ACC112 (cell line): Measurements from ENCODE around the gene HAPLN2.

Experiments
- H2AFZ ChIP-seq: fragments of 200-600 bp; sonication (generic); one replicate; pipeline ENCODE4 v1.6.0; 2017; ENCODE audit warnings: antibody characterized with exemption, low read length; ENCODE audit not compliant: unreplicated experiment
- H3K27ac ChIP-seq: fragments of 200-600 bp; sonication (generic); 2 replicates; pipeline ENCODE4 v1.5.1; 2014; ENCODE audit warnings: low read depth, mild to moderate bottlenecking, antibody characterized with exemption, low read length, moderate library complexity
- H3K27me3 ChIP-seq: fragments of 200-600 bp; sonication (generic); 2 replicates; pipeline ENCODE4 v1.6.1; 2014; ENCODE audit warnings: mild to moderate bottlenecking, antibody characterized with exemption, low read length, moderate library complexity, mixed read lengths; ENCODE audit not compliant: insufficient read depth
- H3K36me3 ChIP-seq: fragments of 200-600 bp; sonication (generic); 2 replicates; pipeline ENCODE4 v1.6.1; 2016; ENCODE audit warnings: mild to moderate bottlenecking, antibody characterized with exemption, low read length, moderate library complexity, mixed read lengths; ENCODE audit not compliant: insufficient read depth
- H3K4me1 ChIP-seq: fragments of 200-600 bp; sonication (generic); one replicate; pipeline ENCODE4 v1.6.1; 2016; ENCODE audit warnings: low read length, mixed read lengths; ENCODE audit not compliant: insufficient read depth, unreplicated experiment, control insufficient read depth
- H3K4me3 ChIP-seq: fragments of 200-600 bp; sonication (generic); 2 replicates; pipeline ENCODE4 v1.5.1; 2014; ENCODE audit warnings: mild to moderate bottlenecking, low read depth, low read length
- H3K79me2 ChIP-seq: fragments of 200-600 bp; sonication (generic); one replicate; pipeline ENCODE4 v1.6.0; 2016; ENCODE audit warnings: low read length; ENCODE audit not compliant: control insufficient read depth, unreplicated experiment, insufficient read depth

The HAPLN2 gene

DNA sequence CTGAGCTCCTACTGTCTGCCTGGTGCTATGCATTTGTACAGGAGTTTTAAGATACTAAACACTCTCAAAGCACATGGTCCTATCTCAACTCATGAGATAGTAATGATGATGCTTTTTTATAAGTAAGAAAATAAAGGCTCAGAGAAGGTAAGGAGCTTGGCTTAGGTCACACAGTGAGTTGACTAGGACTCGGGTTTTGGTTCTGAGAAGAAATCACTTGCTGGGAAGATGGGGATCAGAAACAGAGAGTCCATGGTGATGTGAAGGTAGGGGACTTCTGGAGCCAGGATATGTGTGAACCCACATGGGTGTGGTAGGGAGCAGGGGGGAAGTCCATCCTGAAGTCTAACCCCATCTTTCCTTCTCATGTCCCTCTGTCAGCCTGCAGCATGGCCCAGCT lies 26.5 kb downstream of the HAPLN2 start:
- H3K36me3 ChIP-seq: no peaks in the 10 kb centered on the region
- no peak overlapping the region for H3K27ac ChIP-seq
- H3K27me3 ChIP-seq: peaks cover 97% of the 10 kb centered on the region
- H2AFZ ChIP-seq: no peak overlapping the region
- no peak overlapping the region for H3K4me3 ChIP-seq
- H3K79me2 ChIP-seq: no peaks in the 10 kb centered on the region
- no peaks in the 10 kb centered on the region for H3K4me1 ChIP-seq

DNA sequence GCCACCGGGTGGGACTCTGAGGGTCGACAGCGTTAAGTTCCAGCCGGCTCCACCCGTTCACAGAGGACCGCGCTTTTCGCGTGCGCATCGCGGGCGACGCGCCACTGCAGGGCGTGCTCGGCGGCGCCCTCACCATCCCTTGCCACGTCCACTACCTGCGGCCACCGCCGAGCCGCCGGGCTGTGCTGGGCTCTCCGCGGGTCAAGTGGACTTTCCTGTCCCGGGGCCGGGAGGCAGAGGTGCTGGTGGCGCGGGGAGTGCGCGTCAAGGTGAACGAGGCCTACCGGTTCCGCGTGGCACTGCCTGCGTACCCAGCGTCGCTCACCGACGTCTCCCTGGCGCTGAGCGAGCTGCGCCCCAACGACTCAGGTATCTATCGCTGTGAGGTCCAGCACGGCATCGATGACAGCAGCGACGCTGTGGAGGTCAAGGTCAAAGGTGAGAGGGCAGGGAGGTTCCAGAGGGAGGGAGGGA lies 27.6 kb downstream of the HAPLN2 start:
- H3K4me3 ChIP-seq: no peak overlapping the region
- no peaks in the 10 kb centered on the region for H3K36me3 ChIP-seq
- H3K27ac ChIP-seq: no peak overlapping the region
- peaks cover 96% of the 10 kb centered on the region for H3K27me3 ChIP-seq
- no peak overlapping the region for H2AFZ ChIP-seq
- no peaks in the 10 kb centered on the region for H3K79me2 ChIP-seq
- H3K4me1 ChIP-seq: no peaks in the 10 kb centered on the region

DNA sequence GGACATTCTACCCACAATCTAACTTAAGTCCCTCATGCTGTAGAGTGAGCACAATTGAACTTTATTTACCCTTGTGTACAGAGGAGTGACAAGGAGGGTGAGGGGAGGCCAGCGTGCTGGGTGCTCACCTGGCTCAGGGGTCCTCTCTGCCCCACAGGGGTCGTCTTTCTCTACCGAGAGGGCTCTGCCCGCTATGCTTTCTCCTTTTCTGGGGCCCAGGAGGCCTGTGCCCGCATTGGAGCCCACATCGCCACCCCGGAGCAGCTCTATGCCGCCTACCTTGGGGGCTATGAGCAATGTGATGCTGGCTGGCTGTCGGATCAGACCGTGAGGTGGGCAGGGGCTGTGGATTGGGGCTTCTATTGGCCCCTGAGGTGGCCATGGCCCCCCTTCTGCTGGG lies 28.1 kb downstream of the HAPLN2 start:
- no peaks in the 10 kb centered on the region for H3K4me1 ChIP-seq
- H3K27me3 ChIP-seq: peaks cover 94% of the 10 kb centered on the region
- H3K4me3 ChIP-seq: no peak overlapping the region
- H3K79me2 ChIP-seq: no peaks in the 10 kb centered on the region
- H2AFZ ChIP-seq: no peak overlapping the region
- no peak overlapping the region for H3K27ac ChIP-seq
- no peaks in the 10 kb centered on the region for H3K36me3 ChIP-seq

DNA sequence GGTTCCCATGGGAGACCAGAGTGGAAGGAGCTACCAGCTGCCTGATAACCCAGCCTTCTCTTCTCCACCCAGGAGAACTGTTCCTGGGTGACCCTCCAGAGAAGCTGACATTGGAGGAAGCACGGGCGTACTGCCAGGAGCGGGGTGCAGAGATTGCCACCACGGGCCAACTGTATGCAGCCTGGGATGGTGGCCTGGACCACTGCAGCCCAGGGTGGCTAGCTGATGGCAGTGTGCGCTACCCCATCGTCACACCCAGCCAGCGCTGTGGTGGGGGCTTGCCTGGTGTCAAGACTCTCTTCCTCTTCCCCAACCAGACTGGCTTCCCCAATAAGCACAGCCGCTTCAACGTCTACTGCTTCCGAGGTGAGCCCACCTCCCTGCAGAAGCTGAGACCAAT lies 29.3 kb downstream of the HAPLN2 start:
- no peaks in the 10 kb centered on the region for H3K79me2 ChIP-seq
- no peak overlapping the region for H3K27ac ChIP-seq
- H3K4me1 ChIP-seq: no peaks in the 10 kb centered on the region
- no peak overlapping the region for H2AFZ ChIP-seq
- no peaks in the 10 kb centered on the region for H3K36me3 ChIP-seq
- no peak overlapping the region for H3K4me3 ChIP-seq
- H3K27me3 ChIP-seq: peaks cover 87% of the 10 kb centered on the region

DNA sequence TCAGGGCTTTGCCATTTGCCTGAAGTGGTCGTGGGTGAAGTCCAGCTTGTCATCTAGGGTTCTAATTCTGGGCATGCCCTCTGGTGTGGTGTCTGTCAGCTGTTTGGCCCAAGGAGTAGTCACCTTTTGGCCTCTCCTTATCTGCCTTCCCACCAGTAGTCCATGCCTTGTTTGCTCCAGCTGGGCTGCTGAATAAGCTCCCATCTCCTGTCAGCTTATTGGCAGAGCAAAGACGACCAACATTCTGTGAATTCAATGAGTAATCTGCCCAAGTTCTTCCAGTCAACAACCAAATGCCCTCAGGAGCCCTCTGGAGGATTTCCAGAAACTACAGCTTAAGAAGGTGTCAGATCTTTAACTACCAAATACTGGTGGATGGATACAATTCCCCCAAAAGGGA lies 29.7 kb downstream of the HAPLN2 start:
- no peaks in the 10 kb centered on the region for H3K4me1 ChIP-seq
- H3K79me2 ChIP-seq: no peaks in the 10 kb centered on the region
- H3K27ac ChIP-seq: no peak overlapping the region
- H3K36me3 ChIP-seq: no peaks in the 10 kb centered on the region
- no peak overlapping the region for H2AFZ ChIP-seq
- H3K4me3 ChIP-seq: no peak overlapping the region
- H3K27me3 ChIP-seq: peaks cover 87% of the 10 kb centered on the region

DNA sequence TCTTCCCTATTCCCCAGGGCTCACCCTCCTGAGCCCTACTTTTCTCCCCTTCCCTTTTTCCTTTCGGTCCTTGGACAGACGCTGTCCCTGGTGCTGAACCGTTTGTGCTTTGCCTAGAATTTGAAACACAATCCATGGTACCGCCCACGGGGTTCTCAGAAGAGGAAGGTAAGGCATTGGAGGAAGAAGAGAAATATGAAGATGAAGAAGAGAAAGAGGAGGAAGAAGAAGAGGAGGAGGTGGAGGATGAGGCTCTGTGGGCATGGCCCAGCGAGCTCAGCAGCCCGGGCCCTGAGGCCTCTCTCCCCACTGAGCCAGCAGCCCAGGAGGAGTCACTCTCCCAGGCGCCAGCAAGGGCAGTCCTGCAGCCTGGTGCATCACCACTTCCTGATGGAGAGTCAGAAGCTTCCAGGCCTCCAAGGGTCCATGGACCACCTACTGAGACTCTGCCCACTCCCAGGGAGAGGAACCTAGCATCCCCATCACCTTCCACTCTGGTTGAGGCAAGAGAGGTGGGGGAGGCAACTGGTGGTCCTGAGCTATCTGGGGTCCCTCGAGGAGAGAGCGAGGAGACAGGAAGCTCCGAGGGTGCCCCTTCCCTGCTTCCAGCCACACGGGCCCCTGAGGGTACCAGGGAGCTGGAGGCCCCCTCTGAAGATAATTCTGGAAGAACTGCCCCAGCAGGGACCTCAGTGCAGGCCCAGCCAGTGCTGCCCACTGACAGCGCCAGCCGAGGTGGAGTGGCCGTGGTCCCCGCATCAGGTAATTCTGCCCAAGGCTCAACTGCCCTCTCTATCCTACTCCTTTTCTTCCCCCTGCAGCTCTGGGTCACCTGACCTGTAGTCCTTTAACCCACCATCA lies 33.1 kb downstream of the HAPLN2 start:
- no peak overlapping the region for H3K4me3 ChIP-seq
- peaks cover 7% of the 10 kb centered on the region for H3K4me1 ChIP-seq
- no peak overlapping the region for H3K27ac ChIP-seq
- H2AFZ ChIP-seq: no peak overlapping the region
- H3K36me3 ChIP-seq: no peaks in the 10 kb centered on the region
- H3K79me2 ChIP-seq: no peaks in the 10 kb centered on the region
- peaks cover 87% of the 10 kb centered on the region for H3K27me3 ChIP-seq

DNA sequence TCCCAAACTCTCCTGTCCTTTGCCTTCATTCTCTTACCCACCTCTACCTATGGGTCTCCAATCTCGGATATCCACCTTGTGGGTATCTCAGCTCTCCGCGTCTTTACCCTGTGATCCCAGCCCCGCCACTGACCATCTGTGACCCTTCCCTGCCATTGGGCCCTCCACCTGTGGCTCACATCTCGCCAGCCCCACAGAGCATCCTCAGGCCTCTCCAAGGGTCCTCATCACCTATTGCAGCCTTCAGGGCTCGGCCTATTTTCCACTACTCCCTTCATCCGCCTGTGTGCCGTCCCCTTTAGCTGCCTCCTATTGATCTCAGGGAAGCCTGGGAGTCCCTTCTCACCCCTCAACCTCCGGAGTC lies 33.8 kb downstream of the HAPLN2 start:
- Histone ChIP-seq H3K4me1 (peaks cover 7% of the 10 kb centered on the region), H3K27me3 (peaks cover 81% of the 10 kb centered on the region), H3K36me3 (no peaks in the 10 kb centered on the region), H3K27ac (no peak overlapping the region), H2AFZ (no peak overlapping the region), H3K4me3 (no peak overlapping the region), H3K79me2 (no peaks in the 10 kb centered on the region)

DNA sequence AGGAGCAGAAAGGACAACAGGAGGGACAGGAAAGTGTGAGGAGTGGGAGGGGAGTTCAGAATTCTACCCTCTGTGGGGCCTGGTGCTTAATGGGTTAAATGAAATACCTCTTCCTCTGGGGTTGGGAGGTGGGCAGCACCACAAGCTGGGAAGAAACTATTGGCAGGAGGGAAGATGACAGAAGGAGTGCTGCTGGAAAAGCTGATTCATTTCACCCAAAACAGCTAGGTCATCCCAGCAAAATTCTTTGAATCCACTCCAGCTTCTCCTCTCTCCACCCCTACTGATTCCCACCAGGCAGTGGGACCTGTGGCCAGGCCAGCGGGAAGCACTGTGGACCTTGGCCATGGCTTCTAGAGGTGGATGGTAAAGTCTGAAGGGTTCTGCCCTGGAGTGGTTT lies 35.5 kb downstream of the HAPLN2 start:
- H3K27ac ChIP-seq: no peak overlapping the region
- H3K79me2 ChIP-seq: no peaks in the 10 kb centered on the region
- H3K4me1 ChIP-seq: peaks cover 12% of the 10 kb centered on the region
- H3K36me3 ChIP-seq: no peaks in the 10 kb centered on the region
- no peak overlapping the region for H3K4me3 ChIP-seq
- H3K27me3 ChIP-seq: peaks cover 64% of the 10 kb centered on the region
- no peak overlapping the region for H2AFZ ChIP-seq

DNA sequence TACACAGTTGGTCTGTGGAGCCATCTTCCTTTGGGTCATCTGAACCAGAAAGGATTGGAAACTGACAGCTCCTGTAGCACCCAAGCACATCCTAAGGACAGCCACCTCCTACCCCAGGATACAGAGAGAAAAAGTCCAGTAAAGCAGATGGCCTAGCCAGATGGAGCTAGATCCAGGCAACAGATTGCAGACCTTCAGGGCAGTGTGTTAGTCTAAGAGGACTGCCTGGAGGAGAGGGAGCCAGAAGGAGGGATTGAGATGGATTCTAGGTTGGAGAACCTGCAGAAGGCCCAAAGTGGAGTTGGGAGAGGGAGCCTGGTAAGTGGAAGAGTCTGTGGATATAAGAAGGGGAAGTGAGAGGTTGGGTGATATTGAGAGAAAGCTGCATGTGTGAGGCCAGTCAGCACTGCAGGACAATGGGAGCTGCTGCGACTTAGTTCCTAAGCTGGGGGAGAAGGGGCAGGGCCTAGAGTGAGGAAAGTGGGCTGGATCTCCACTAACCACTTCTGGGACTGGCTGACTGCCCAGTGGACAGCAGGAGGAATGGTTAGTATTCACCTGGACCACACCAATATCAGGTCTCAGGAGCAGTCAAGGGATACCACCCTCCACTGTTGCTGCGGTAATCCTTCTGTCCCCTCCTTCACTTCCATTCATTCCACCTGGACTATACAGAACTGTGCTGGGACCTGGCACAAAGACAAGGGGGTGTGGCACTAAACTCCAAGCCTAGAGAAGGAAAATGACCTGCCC lies 36.1 kb downstream of the HAPLN2 start:
- Histone ChIP-seq H3K27me3 (peaks cover 61% of the 10 kb centered on the region), H3K79me2 (no peaks in the 10 kb centered on the region)

DNA sequence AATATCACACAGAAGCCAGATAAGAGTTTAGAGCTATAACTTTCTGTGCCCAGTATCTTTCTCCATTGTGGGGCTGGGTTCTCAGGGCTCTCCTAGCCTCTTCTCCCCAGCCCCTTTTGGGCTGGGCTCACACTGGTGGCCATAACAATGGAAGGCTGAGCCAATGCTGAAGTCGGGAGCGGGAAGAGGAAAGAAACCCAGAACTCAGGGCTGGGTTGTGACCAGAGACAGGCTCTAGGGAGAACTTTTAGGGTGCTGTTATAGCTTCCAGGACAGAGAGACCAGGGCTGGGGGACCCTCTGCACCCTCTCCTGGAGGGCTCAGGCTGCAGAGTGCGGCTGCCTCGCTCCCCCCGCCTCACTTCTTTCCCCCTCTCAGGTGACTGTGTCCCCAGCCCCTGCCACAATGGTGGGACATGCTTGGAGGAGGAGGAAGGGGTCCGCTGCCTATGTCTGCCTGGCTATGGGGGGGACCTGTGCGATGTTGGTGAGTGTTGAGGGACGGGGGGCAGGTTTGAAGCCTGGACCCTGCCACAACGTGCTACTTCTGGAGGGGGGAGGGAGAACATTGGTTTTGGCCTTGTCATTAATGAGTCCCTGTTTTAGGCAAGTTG lies 36.8 kb downstream of the HAPLN2 start:
- Histone ChIP-seq H3K79me2 (no peaks in the 10 kb centered on the region), H2AFZ (no peak overlapping the region), H3K4me1 (peaks cover 22% of the 10 kb centered on the region), H3K27ac (no peak overlapping the region), H3K4me3 (no peak overlapping the region), H3K36me3 (no peaks in the 10 kb centered on the region), H3K27me3 (peaks cover 55% of the 10 kb centered on the region)

More for the DNA sequence above, 36.1 kb downstream of the HAPLN2 start:
- H3K36me3 ChIP-seq: no peaks in the 10 kb centered on the region
- no peak overlapping the region for H3K27ac ChIP-seq
- H3K4me1 ChIP-seq: peaks cover 15% of the 10 kb centered on the region
- no peak overlapping the region for H2AFZ ChIP-seq
- H3K4me3 ChIP-seq: no peak overlapping the region
